NCI-H1930 (cell line): ENCODE measurements around the gene CILP.
A peak's percentile ranks its signal among the peaks of the same experiment; 100 is the strongest.

Experiments used
- DNase-seq, 2 experiments: peaks; one replicate each; lab custom pipeline; 2025; lab: John Stamatoyannopoulos, UW

The CILP gene

GRCh38 chr15:65226221-65226620 is 14.9 kb upstream of the CILP start:
- DNase-seq, result no peak

GRCh38 chr15:65223996-65224395 is 12.7 kb upstream of the CILP start:
- DNase-seq, result no peak

GRCh38 chr15:65222891-65223290 is 11.6 kb upstream of the CILP start:
- DNase-seq, result no peak

GRCh38 chr15:65221697-65222096 is 10.4 kb upstream of the CILP start:
- no peak for DNase-seq

GRCh38 chr15:65219137-65219536 is 7.9 kb upstream of the CILP start:
- no peak for DNase-seq

- DNase-seq, result no peak
These were observed 6.5 kb upstream of the CILP start for GRCh38 chr15:65217526-65218482.

- no peak for DNase-seq
These were observed 4.2 kb upstream of the CILP start for GRCh38 chr15:65215496-65215895.

GRCh38 chr15:65214010-65214409 is 2.7 kb upstream of the CILP start:
- DNase-seq, result no peak

GRCh38 chr15:65213241-65213640 is 2.0 kb upstream of the CILP start:
- DNase-seq, result no peak

- peak in 1 of 2 experiments; percentile 2 for DNase-seq
These were observed 824 bp upstream of the CILP start for GRCh38 chr15:65212097-65212496.

GRCh38 chr15:65211482-65211982 is 259 bp upstream of the CILP start:
- DNase-seq, result no peak

- no peak for DNase-seq
These were observed 1.3 kb downstream of the CILP start for GRCh38 chr15:65209701-65210643.

- no peak for DNase-seq
These were observed 2.6 kb downstream of the CILP start for GRCh38 chr15:65208647-65209046.

- no peak for DNase-seq
These were observed 3.9 kb downstream of the CILP start for GRCh38 chr15:65207280-65207840.

- DNase-seq, result no peak
These were observed 4.5 kb downstream of the CILP start for GRCh38 chr15:65206750-65207149.

GRCh38 chr15:65204931-65205660 is 6.2 kb downstream of the CILP start:
- no peak for DNase-seq

- no peak for DNase-seq
These were observed 6.9 kb downstream of the CILP start for GRCh38 chr15:65204236-65204930.

- no peak for DNase-seq
These were observed 9.4 kb downstream of the CILP start for GRCh38 chr15:65201918-65202317.

GRCh38 chr15:65198571-65198970 is 12.7 kb downstream of the CILP start:
- no peak for DNase-seq

GRCh38 chr15:65197337-65197645 is 14.0 kb downstream of the CILP start:
- DNase-seq, result no peak
